ENCODE data around the gene PRRT3.
"Not testable (repeated sequence)": the region's sequence is repeated elsewhere in the genome, so short reads cannot be mapped to it uniquely, and the experiment has no call there.

PRRT3 gene

GRCh38 chr3:9947025-9947995 is 4.9 kb downstream of the PRRT3 start:
- DNase-seq (ENCODE audit: low read depth in 2 of 2) = no peak

- peak; percentile 65 to 75 for DNase-seq (ENCODE audit: low read depth in 2 of 2)
These were observed 5.8 kb downstream of the PRRT3 start for GRCh38 chr3:9946112-9947024.

- DNase-seq (ENCODE audit: low read depth in 2 of 2) = no peak
These were observed 6.8 kb downstream of the PRRT3 start for GRCh38 chr3:9945358-9945757.

- DNase-seq (ENCODE audit: low read depth in 2 of 2) = no peak
These were observed 7.9 kb downstream of the PRRT3 start for GRCh38 chr3:9944271-9944670.

- DNase-seq (ENCODE audit: low read depth in 2 of 2) = no peak
These were observed 9.1 kb downstream of the PRRT3 start for GRCh38 chr3:9942934-9943690.

GRCh38 chr3:9942164-9942563 is 10.0 kb downstream of the PRRT3 start:
- no peak for DNase-seq (ENCODE audit: low read depth in 2 of 2)

GRCh38 chr3:9940746-9941145 is 11.5 kb downstream of the PRRT3 start:
- DNase-seq (ENCODE audit: low read depth in 2 of 2) = no peak

- DNase-seq (ENCODE audit: low read depth in 2 of 2) = not testable (repeated sequence)
These were observed 12.3 kb downstream of the PRRT3 start for GRCh38 chr3:9939906-9940305.

GRCh38 chr3:9938966-9939365 is 13.2 kb downstream of the PRRT3 start:
- no peak for DNase-seq (ENCODE audit: low read depth in 2 of 2)

- DNase-seq (ENCODE audit: low read depth in 2 of 2) = no peak
These were observed 14.5 kb downstream of the PRRT3 start for GRCh38 chr3:9937486-9938238.

- DNase-seq (ENCODE audit: low read depth in 2 of 2) = no peak
These were observed 16.2 kb downstream of the PRRT3 start for GRCh38 chr3:9935966-9936510.

- DNase-seq (ENCODE audit: low read depth in 2 of 2) = no peak
These were observed 17.2 kb downstream of the PRRT3 start for GRCh38 chr3:9934993-9935392.

- DNase-seq (ENCODE audit: low read depth in 2 of 2) = no peak
These were observed 18.0 kb downstream of the PRRT3 start for GRCh38 chr3:9934235-9934621.

GRCh38 chr3:9933561-9934234 is 18.5 kb downstream of the PRRT3 start, which contains the start of gene CRELD1:
CRELD1 (plus strand) TSS chr3:9933834; CDS start chr3:9934439, 605 bp downstream.
- peak in 1 of 2 experiments; percentile 55 for DNase-seq (ENCODE audit: low read depth in 2 of 2)

- DNase-seq (ENCODE audit: low read depth in 2 of 2) = no peak
These were observed 19.2 kb downstream of the PRRT3 start for GRCh38 chr3:9932843-9933560.

GRCh38 chr3:9932535-9932842 is 19.7 kb downstream of the PRRT3 start:
- no peak for DNase-seq (ENCODE audit: low read depth in 2 of 2)

GRCh38 chr3:9930804-9931418 is 21.3 kb downstream of the PRRT3 start:
- DNase-seq (ENCODE audit: low read depth in 2 of 2) = no peak

GRCh38 chr3:9928158-9928557 is 24.1 kb downstream of the PRRT3 start:
- DNase-seq (ENCODE audit: low read depth in 2 of 2) = no peak

All from fibroblast of skin of left quadriceps (primary cell).